Nasal cavity respiratory epithelium epithelial cell of viscerocranial mucosa (primary cell): ENCODE data around the gene BCL7C. TPM values are rescaled to one million over a fixed set of nuclear protein-coding genes. Genes with fewer than 3 reads are reported as not detected.

ENCODE experiments used
- total RNA-seq: library from RNA; depleted of rRNA; stranded (reverse); fragments of >200 nt; gene quantifications from 2 replicates; pipeline ENCODE4 v1.2.3, GENCODE V29; 2014

Gene BCL7C
- total RNA-seq = 25.1 and 28.7 TPM in 2 replicates

GRCh38 chr16:30893744-30894539, at the start of gene BCL7C:
Gene BCL7C (minus strand): TSS chr16:30894077. CDS start chr16:30893944, 133 bp downstream.

GRCh38 chr16:30923554-30924075, 29.7 kb upstream of the BCL7C start, which contains the start of gene FBXL19:
Gene FBXL19 (plus strand): TSS chr16:30923572. CDS start chr16:30925755, 2,183 bp downstream.

GRCh38 chr16:30896261-30896888, 2.5 kb upstream of the BCL7C start, which contains the start of gene CTF1:
Gene CTF1 (plus strand): TSS chr16:30896614. CDS start chr16:30896644, 30 bp downstream.

Other genes with a start within 250 kb of the BCL7C start
- 7.9 and 10.5 TPM in 2 replicates for gene PRR14, start 243.1 kb downstream of the BCL7C start, total RNA-seq
- gene FBRS, start 235.6 kb downstream of the BCL7C start, total RNA-seq = 14.7 and 20.6 TPM in 2 replicates
- gene SRCAP, start 194.9 kb downstream of the BCL7C start, total RNA-seq = 15.4 and 49.9 TPM in 2 replicates
- 12.0 and 15.7 TPM in 2 replicates for gene PHKG2, start 145.7 kb downstream of the BCL7C start, total RNA-seq
- gene CFAP119, start 132.0 kb downstream of the BCL7C start, total RNA-seq = 0.28 and 0.68 TPM in 2 replicates
- 51.6 and 73.9 TPM in 2 replicates for gene RNF40, start 131.8 kb downstream of the BCL7C start, total RNA-seq
- gene ZNF629, start 106.9 kb downstream of the BCL7C start, total RNA-seq = 6.2 and 12.6 TPM in 2 replicates
- gene CTF1, start 2.5 kb upstream of the BCL7C start, total RNA-seq = 0.68 and 1.2 TPM in 2 replicates
- 17.4 and 21.7 TPM in 2 replicates for gene FBXL19, start 29.5 kb upstream of the BCL7C start, total RNA-seq
- 14.0 and 33.7 TPM in 2 replicates for gene ORAI3, start 55.0 kb upstream of the BCL7C start, total RNA-seq
- 1.4 and 6.9 TPM in 2 replicates for gene SETD1A, start 63.7 kb upstream of the BCL7C start, total RNA-seq
- 4.1 and 4.7 TPM in 2 replicates for gene HSD3B7, start 91.1 kb upstream of the BCL7C start, total RNA-seq
- gene STX1B, start 116.6 kb upstream of the BCL7C start, total RNA-seq = under 0.01 and 0.07 TPM in 2 replicates
- gene STX4, start 139.5 kb upstream of the BCL7C start, total RNA-seq = 12.0 and 24.3 TPM in 2 replicates
- gene ZNF668, start 180.2 kb upstream of the BCL7C start, total RNA-seq = 7.2 and 7.5 TPM in 2 replicates
- gene ZNF646, start 180.3 kb upstream of the BCL7C start, total RNA-seq = 11.3 and 19.6 TPM in 2 replicates
- 0.34 and 1.6 TPM in 2 replicates for gene PRSS53, start 194.9 kb upstream of the BCL7C start, total RNA-seq
- 27.0 and 29.0 TPM in 2 replicates for gene VKORC1, start 200.7 kb upstream of the BCL7C start, total RNA-seq
- 7.2 and 18.7 TPM in 2 replicates for gene BCKDK, start 214.3 kb upstream of the BCL7C start, total RNA-seq
- 36.2 and 45.3 TPM in 2 replicates for gene KAT8, start 223.6 kb upstream of the BCL7C start, total RNA-seq
- 31.1 and 54.2 TPM in 2 replicates for gene PRSS8, start 241.7 kb upstream of the BCL7C start, total RNA-seq